ENCODE data around the gene LRP6.

DNA sequence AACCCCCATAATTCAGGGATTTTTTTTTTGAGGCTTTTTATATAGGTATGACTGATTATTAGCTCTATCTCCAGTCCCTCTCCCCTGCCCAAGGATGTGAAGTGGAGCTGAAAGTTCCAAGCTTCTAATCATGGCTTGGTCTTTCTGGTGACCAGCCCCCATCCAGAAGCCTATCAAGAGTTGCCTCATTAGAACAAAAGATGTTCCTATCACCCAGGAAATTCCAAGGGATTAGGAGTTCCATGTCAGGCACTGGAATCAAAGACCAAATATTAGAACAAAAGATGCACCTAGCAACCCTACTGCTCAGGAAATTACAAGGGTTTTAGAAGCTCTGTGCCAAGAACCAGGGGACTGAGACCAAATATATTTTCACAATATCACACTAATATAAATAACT is 29.9 kb downstream of the LRP6 start:
- TF ChIP-seq, protein P1, sequence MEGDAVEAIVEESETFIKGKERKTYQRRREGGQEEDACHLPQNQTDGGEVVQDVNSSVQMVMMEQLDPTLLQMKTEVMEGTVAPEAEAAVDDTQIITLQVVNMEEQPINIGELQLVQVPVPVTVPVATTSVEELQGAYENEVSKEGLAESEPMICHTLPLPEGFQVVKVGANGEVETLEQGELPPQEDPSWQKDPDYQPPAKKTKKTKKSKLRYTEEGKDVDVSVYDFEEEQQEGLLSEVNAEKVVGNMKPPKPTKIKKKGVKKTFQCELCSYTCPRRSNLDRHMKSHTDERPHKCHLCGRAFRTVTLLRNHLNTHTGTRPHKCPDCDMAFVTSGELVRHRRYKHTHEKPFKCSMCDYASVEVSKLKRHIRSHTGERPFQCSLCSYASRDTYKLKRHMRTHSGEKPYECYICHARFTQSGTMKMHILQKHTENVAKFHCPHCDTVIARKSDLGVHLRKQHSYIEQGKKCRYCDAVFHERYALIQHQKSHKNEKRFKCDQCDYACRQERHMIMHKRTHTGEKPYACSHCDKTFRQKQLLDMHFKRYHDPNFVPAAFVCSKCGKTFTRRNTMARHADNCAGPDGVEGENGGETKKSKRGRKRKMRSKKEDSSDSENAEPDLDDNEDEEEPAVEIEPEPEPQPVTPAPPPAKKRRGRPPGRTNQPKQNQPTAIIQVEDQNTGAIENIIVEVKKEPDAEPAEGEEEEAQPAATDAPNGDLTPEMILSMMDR (IDR thresholded peaks at IDR 0.05) = no peak
- no peak for TF ChIP-seq POLR2A (IDR thresholded peaks at IDR 0.05)
